ENCODE data around the gene GRIK3. TPM values are rescaled to one million over a fixed set of nuclear protein-coding genes. Genes with fewer than 3 reads are reported as not detected.

The GRIK3 gene
- total RNA-seq, 1 donor from 2014 or later, result not detected

- no peaks in the 10 kb centered on the region for H3K27me3 Mint-ChIP-seq (ENCODE audit: unreplicated experiment)
- H3K4me1 Mint-ChIP-seq (ENCODE audit: unreplicated experiment), result no peaks in the 10 kb centered on the region
These were observed 83.0 kb downstream of the GRIK3 start for GRCh38 chr1:36951292-36951750.

GRCh38 chr1:36950604-36951291, 83.6 kb downstream of the GRIK3 start:
- Mint-ChIP-seq H3K27me3 (ENCODE audit: unreplicated experiment) (no peaks in the 10 kb centered on the region), H3K36me3 (ENCODE audit: unreplicated experiment) (no peaks in the 10 kb centered on the region), H3K4me1 (ENCODE audit: unreplicated experiment) (no peaks in the 10 kb centered on the region), H3K4me3 (ENCODE audit: unreplicated experiment) (no peak overlapping the region), H3K9me3 (ENCODE audit: unreplicated experiment) (no peaks in the 10 kb centered on the region), H3K27ac (ENCODE audit: unreplicated experiment) (no peak overlapping the region)
- no peak for TF ChIP-seq CTCF (IDR thresholded peaks at IDR 0.05)
- no peak for DNase-seq (ENCODE audit: extremely low spot score, unreplicated experiment)

More at GRCh38 chr1:36951292-36951750, 83.0 kb downstream of the GRIK3 start:
- no peak overlapping the region for H3K4me3 Mint-ChIP-seq (ENCODE audit: unreplicated experiment)
- DNase-seq (ENCODE audit: extremely low spot score, unreplicated experiment), result no peak
- TF ChIP-seq CTCF (IDR thresholded peaks at IDR 0.05), result no peak
- no peaks in the 10 kb centered on the region for H3K36me3 Mint-ChIP-seq (ENCODE audit: unreplicated experiment)
- H3K27ac Mint-ChIP-seq (ENCODE audit: unreplicated experiment), result no peak overlapping the region
- no peaks in the 10 kb centered on the region for H3K9me3 Mint-ChIP-seq (ENCODE audit: unreplicated experiment)

GRCh38 chr1:36948606-36949005, 85.7 kb downstream of the GRIK3 start:
- no peak for DNase-seq (ENCODE audit: extremely low spot score, unreplicated experiment)
- Mint-ChIP-seq H3K9me3 (ENCODE audit: unreplicated experiment) (no peaks in the 10 kb centered on the region), H3K27me3 (ENCODE audit: unreplicated experiment) (no peaks in the 10 kb centered on the region), H3K4me1 (ENCODE audit: unreplicated experiment) (no peaks in the 10 kb centered on the region), H3K4me3 (ENCODE audit: unreplicated experiment) (no peak overlapping the region), H3K36me3 (ENCODE audit: unreplicated experiment) (no peaks in the 10 kb centered on the region), H3K27ac (ENCODE audit: unreplicated experiment) (no peak overlapping the region)
- no peak for TF ChIP-seq CTCF (IDR thresholded peaks at IDR 0.05)

- Mint-ChIP-seq H3K27ac (ENCODE audit: unreplicated experiment) (no peak overlapping the region), H3K9me3 (ENCODE audit: unreplicated experiment) (no peaks in the 10 kb centered on the region), H3K36me3 (ENCODE audit: unreplicated experiment) (no peaks in the 10 kb centered on the region), H3K4me3 (ENCODE audit: unreplicated experiment) (no peak overlapping the region), H3K27me3 (ENCODE audit: unreplicated experiment) (no peaks in the 10 kb centered on the region), H3K4me1 (ENCODE audit: unreplicated experiment) (no peaks in the 10 kb centered on the region)
- no peak for TF ChIP-seq CTCF (IDR thresholded peaks at IDR 0.05)
- DNase-seq (ENCODE audit: extremely low spot score, unreplicated experiment), result no peak
These were observed 86.2 kb downstream of the GRIK3 start for GRCh38 chr1:36948147-36948546.

- Mint-ChIP-seq H3K27ac (ENCODE audit: unreplicated experiment) (no peak overlapping the region), H3K4me3 (ENCODE audit: unreplicated experiment) (no peak overlapping the region), H3K27me3 (ENCODE audit: unreplicated experiment) (no peaks in the 10 kb centered on the region), H3K9me3 (ENCODE audit: unreplicated experiment) (no peaks in the 10 kb centered on the region), H3K4me1 (ENCODE audit: unreplicated experiment) (no peaks in the 10 kb centered on the region), H3K36me3 (ENCODE audit: unreplicated experiment) (no peaks in the 10 kb centered on the region)
- DNase-seq (ENCODE audit: extremely low spot score, unreplicated experiment), result no peak
- no peak for TF ChIP-seq CTCF (IDR thresholded peaks at IDR 0.05)
These were observed 86.9 kb downstream of the GRIK3 start for GRCh38 chr1:36947384-36947783.
